GM18520 (cell line): ENCODE data around the gene KRTAP12-1.

Experiments
- ATAC-seq: cut with Tn5 transposase; IDR thresholded peaks from one replicate; pipeline ENCODE4 v1.9.1; 2021; ENCODE audit not compliant: unreplicated experiment

The KRTAP12-1 gene

GRCh38 chr21:44711327-44712202, 29.6 kb upstream of the KRTAP12-1 start, which contains the start of gene TSPEAR:
TSS of gene TSPEAR (minus strand) at chr21:44711572. CDS start at chr21:44711514, 58 bp downstream.
- no peak for ATAC-seq

- no peak for ATAC-seq
Measured at GRCh38 chr21:44710756-44711326, 28.9 kb upstream of the KRTAP12-1 start.

GRCh38 chr21:44710294-44710665, 28.3 kb upstream of the KRTAP12-1 start:
- ATAC-seq: no peak

GRCh38 chr21:44709426-44710293, 27.7 kb upstream of the KRTAP12-1 start:
- ATAC-seq: no peak

- no peak for ATAC-seq
Measured at GRCh38 chr21:44708866-44709425, 27.0 kb upstream of the KRTAP12-1 start.

GRCh38 chr21:44708213-44708865, 26.4 kb upstream of the KRTAP12-1 start:
- ATAC-seq: no peak

- no peak for ATAC-seq
Measured at GRCh38 chr21:44706706-44707581, 25.0 kb upstream of the KRTAP12-1 start.

GRCh38 chr21:44706026-44706705, 24.2 kb upstream of the KRTAP12-1 start:
- ATAC-seq: no peak

GRCh38 chr21:44704636-44705001, 22.7 kb upstream of the KRTAP12-1 start:
- ATAC-seq: no peak

GRCh38 chr21:44703731-44704635, 22.0 kb upstream of the KRTAP12-1 start:
- ATAC-seq: no peak

- no peak for ATAC-seq
Measured at GRCh38 chr21:44702973-44703730, 21.2 kb upstream of the KRTAP12-1 start.

GRCh38 chr21:44702111-44702972, 20.4 kb upstream of the KRTAP12-1 start:
- ATAC-seq: no peak

GRCh38 chr21:44701541-44701940, 19.6 kb upstream of the KRTAP12-1 start:
- no peak for ATAC-seq

- ATAC-seq: no peak
Measured at GRCh38 chr21:44701023-44701400, 19.0 kb upstream of the KRTAP12-1 start.

- ATAC-seq: no peak
Measured at GRCh38 chr21:44700101-44701022, 18.4 kb upstream of the KRTAP12-1 start.
